ENCODE data around the gene GNPNAT1.

GNPNAT1 gene

DNA sequence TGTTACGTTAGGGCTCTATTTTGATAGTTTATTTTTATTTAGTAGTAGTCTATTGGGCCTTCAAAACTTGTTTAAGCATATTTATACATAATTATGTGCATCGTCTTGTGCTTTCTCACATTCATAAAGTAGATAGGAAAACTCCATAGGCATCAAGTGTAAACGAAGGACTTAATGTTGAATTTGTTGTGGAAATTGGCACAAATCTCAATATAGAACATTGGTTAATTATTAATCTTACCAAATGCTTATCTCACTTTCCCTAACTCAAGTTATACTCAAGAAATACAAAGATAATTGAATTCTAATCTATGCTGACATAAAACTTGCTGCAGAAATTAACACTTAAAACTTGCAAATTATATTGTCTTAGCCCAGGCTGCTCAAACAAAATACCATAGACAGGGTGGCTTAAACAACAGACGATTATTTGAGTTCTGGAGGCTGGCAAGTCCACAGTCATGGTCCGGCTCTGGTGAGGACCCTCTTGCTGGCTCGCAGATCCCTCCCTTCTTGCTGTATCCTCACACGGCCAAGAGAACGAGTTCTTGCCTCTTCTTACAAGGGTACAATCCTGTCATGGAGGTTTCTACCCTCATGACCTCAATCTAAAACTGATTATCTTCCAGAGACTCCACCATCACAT is 42.6 kb downstream of the GNPNAT1 start:
- TF ChIP-seq RAD21 (IDR thresholded peaks at IDR 0.05; ENCODE audit: low read depth) (no peak), NFIC (IDR thresholded peaks at IDR 0.05) (no peak), CEBPB (IDR thresholded peaks at IDR 0.05) (no peak), TAF1 (IDR thresholded peaks at IDR 0.05; ENCODE audit: low read depth) (no peak)

GRCh38 chr14:52741865-52742264 is 49.5 kb downstream of the GNPNAT1 start:
- no peak for TF ChIP-seq NFIC (IDR thresholded peaks at IDR 0.05)
- no peak for TF ChIP-seq ZBTB7A (IDR thresholded peaks at IDR 0.05; ENCODE audit: low read depth)
- no peak for TF ChIP-seq TAF1 (IDR thresholded peaks at IDR 0.05; ENCODE audit: low read depth)
- TF ChIP-seq, protein P1, sequence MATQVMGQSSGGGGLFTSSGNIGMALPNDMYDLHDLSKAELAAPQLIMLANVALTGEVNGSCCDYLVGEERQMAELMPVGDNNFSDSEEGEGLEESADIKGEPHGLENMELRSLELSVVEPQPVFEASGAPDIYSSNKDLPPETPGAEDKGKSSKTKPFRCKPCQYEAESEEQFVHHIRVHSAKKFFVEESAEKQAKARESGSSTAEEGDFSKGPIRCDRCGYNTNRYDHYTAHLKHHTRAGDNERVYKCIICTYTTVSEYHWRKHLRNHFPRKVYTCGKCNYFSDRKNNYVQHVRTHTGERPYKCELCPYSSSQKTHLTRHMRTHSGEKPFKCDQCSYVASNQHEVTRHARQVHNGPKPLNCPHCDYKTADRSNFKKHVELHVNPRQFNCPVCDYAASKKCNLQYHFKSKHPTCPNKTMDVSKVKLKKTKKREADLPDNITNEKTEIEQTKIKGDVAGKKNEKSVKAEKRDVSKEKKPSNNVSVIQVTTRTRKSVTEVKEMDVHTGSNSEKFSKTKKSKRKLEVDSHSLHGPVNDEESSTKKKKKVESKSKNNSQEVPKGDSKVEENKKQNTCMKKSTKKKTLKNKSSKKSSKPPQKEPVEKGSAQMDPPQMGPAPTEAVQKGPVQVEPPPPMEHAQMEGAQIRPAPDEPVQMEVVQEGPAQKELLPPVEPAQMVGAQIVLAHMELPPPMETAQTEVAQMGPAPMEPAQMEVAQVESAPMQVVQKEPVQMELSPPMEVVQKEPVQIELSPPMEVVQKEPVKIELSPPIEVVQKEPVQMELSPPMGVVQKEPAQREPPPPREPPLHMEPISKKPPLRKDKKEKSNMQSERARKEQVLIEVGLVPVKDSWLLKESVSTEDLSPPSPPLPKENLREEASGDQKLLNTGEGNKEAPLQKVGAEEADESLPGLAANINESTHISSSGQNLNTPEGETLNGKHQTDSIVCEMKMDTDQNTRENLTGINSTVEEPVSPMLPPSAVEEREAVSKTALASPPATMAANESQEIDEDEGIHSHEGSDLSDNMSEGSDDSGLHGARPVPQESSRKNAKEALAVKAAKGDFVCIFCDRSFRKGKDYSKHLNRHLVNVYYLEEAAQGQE (IDR thresholded peaks at IDR 0.05; ENCODE audit: low read depth): no peak
- TF ChIP-seq USF1 (IDR thresholded peaks at IDR 0.05): no peak
- no peak for TF ChIP-seq TEAD4 (IDR thresholded peaks at IDR 0.05)
- no peak for TF ChIP-seq RAD21 (IDR thresholded peaks at IDR 0.05; ENCODE audit: low read depth)
- TF ChIP-seq EGR1 (IDR thresholded peaks at IDR 0.05): no peak
- TF ChIP-seq TCF12 (IDR thresholded peaks at IDR 0.05; ENCODE audit: low read depth): no peak
- TF ChIP-seq FOXM1 (IDR thresholded peaks at IDR 0.05; ENCODE audit: borderline replicate concordance, low read depth): no peak
- no peak for TF ChIP-seq YY1 (IDR thresholded peaks at IDR 0.05; ENCODE audit: low read depth)
- no peak for TF ChIP-seq CEBPB (IDR thresholded peaks at IDR 0.05)

DNA sequence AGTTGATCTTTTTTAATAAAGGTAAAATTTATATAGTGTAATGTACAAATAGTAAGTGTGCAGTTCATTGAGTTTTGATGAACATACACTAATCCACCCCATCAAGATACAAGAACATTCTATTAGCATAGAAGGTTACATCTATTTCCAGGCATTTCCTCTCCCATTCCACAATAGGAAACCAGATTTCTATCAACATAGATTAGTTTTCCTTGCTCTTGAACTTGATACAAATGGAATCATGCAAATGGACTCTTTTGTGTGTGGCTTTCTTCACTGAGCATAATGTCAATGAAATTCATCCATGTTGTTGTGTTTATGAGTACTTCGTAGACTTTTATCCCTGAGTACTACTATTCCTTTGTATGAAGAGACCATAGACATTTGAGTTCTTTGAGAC is 50.7 kb downstream of the GNPNAT1 start:
- no peak for TF ChIP-seq TEAD4 (IDR thresholded peaks at IDR 0.05)
- TF ChIP-seq CREB1 (IDR thresholded peaks at IDR 0.05; ENCODE audit: low read depth): no peak
- TF ChIP-seq YY1 (IDR thresholded peaks at IDR 0.05; ENCODE audit: low read depth): no peak
- TF ChIP-seq MAX (IDR thresholded peaks at IDR 0.05): no peak
- no peak for TF ChIP-seq ZBTB7A (IDR thresholded peaks at IDR 0.05; ENCODE audit: low read depth)
- TF ChIP-seq, protein P1 (IDR thresholded peaks at IDR 0.05; ENCODE audit: low read depth): no peak
- no peak for TF ChIP-seq EP300 (IDR thresholded peaks at IDR 0.05; ENCODE audit: borderline replicate concordance)
- TF ChIP-seq USF1 (IDR thresholded peaks at IDR 0.05): no peak
- TF ChIP-seq TAF1 (IDR thresholded peaks at IDR 0.05; ENCODE audit: low read depth): no peak
- no peak for TF ChIP-seq TCF12 (IDR thresholded peaks at IDR 0.05; ENCODE audit: low read depth)
- TF ChIP-seq EGR1 (IDR thresholded peaks at IDR 0.05): no peak
- no peak for TF ChIP-seq RAD21 (IDR thresholded peaks at IDR 0.05; ENCODE audit: low read depth)
- no peak for TF ChIP-seq CEBPB (IDR thresholded peaks at IDR 0.05)
- TF ChIP-seq NFIC (IDR thresholded peaks at IDR 0.05): no peak
- no peak for TF ChIP-seq FOXM1 (IDR thresholded peaks at IDR 0.05; ENCODE audit: borderline replicate concordance, low read depth)

- no peak for TF ChIP-seq TEAD4 (IDR thresholded peaks at IDR 0.05)
- no peak for TF ChIP-seq FOXM1 (IDR thresholded peaks at IDR 0.05; ENCODE audit: borderline replicate concordance, low read depth)
- peak; percentile 41; the same call in 1 of the 2 replicates for TF ChIP-seq NFIC (IDR thresholded peaks at IDR 0.05)
- no peak for TF ChIP-seq ZBTB7A (IDR thresholded peaks at IDR 0.05; ENCODE audit: low read depth)
These were observed 53.0 kb downstream of the GNPNAT1 start for GRCh38 chr14:52738409-52738808.

DNA sequence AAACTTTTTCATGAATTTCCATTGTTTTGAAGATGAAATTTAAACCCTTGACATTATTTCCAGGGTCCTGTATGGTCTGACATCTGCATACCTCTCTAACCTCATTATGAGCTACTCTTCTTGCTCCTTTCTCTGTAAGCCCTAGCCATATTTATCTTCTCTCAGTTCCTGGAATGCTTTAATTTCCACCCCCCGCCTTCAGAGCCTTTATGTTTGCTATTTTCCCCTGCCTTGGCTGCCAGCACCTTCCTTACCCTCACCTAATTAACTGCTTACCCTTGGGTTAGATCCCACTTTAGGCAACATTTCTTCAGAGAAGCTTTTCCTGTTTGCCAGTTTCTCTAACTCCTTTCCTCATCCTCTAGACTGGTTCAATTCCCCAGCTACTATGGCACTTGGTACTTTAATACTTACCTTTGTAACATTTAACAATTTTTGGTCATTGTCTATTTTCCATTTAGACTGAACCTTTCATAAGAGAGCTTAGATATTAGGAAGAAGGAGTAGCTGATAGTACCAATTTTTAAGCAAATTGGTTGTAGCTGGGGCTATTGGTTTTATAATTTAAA is 55.4 kb downstream of the GNPNAT1 start:
- TF ChIP-seq, protein P1 (IDR thresholded peaks at IDR 0.05; ENCODE audit: low read depth): no peak
- TF ChIP-seq RAD21 (IDR thresholded peaks at IDR 0.05; ENCODE audit: low read depth) (no peak), TEAD4 (IDR thresholded peaks at IDR 0.05) (no peak)
